SKM-1 treated with dmso at 0.1 percent for 144 hours (cell line): Measurements from ENCODE around the gene WRAP73.

Experiments used
- DNase-seq: peaks from one replicate; lab custom pipeline; 2025; ENCODE audit not compliant: unreplicated experiment; lab: John Stamatoyannopoulos, UW

WRAP73 gene

DNA sequence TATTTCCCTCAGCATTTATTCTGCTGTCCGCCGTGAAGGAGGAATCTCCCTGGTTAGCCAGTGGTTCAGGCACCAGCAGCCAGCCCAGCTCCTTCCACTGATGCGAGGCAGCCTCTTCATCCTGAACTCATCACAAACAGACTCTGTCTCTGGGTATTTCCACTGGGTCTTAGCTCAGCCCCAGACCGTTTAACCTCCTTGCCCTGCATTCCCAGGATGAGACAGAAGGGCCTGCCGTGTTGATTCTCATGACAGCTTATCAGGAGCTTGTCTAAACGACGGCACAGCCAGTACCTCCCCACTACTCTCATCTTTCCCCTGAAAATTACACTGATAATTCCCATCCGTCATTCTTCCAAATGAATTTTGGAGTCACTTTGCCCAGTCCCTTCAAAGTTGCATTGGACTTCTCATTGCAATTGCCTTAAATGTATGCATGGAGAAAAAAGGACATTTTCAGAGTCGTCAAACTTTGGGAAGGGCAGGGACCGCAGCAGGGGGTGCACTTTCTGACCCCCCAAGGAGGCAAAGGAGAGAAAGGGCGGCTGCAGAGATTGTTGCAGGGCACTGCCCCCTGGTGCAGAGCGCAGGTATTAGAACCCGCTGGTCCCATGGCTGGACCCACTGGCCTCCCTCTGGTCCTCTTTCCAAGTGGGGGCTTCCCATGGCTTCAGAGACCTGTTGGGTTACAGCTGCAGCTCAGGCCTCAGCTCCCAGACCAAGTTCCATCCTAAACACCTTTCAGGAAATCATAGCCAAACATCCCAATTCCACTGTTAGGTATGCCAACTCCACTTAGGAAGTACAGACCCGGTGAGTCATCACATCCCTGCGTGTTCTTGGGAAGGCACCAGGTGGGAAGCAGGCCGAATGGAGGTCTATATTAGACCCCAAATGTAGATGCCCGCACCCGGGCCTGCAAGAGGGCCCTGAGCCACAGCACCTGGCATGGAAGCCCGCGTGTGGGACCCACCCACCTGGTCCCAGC, 34.9 kb downstream of the WRAP73 start:
- DNase-seq = peak; percentile 5

DNA sequence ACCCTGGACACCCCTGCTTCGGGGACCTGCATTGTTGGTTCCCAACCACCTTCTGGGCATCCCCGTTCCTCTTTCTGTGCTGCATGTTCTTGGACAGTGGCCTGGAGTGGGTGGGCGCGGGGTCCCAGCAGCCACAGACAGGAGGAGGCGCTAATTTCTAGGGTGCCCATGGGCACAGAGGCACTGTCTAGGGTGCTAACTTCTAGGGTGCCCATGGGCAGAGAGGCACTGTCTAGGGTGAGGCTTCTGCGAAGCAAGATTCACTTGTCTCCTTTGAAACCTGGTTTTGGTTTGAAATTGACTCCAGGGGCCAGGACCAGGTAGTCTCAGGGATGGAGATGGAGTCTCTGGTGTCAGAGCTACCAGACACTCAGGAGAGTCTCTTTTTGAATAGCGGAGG, 37.8 kb downstream of the WRAP73 start:
- DNase-seq = no peak

DNA sequence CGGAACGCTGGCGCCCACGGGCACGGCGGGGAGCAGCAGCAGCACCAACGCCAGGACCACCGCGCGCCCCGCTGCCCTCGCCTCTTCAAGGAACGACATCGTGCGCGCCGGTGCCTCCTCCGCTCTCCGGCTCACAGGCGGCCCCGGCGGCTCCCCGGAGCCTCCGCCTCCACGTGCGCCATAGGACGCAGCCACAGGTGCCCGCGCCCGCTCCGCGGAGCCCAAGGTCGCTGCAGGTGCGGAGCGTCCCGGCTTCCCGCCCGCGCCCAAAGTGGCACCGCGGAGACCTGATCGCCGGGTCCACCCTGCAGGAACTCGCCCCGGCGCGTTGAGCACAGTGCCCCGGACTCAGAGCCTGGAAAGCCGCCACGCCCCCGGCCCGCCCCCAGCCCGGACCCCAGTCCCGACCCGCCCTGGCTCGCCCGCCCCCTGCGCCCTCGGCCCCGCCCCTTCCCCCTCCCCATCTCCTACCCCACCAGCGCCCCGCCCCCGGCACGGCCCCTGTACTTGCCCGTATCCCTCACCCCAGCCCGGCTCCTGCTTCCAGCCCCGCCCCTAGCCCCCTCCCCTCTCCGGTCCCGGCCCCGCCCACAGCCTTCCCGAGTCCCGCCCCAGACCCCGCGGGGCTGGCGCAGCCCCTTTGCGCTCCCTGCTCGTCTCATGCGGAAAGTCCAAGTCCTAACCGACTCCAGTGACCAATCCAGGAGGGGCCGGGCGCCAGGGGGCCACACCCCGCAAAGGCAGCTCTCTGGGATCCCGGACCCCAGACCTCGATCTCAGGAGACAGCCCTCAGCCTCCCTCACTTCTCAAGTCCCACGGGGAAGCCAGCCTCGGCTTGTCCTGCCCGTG, 38.5 kb downstream of the WRAP73 start, which contains the start of gene MEGF6:
TSS of gene MEGF6 (minus strand) at position 339 of the 850 bp plus-strand sequence. CDS start at position 99, 240 bp downstream.
- DNase-seq = no peak

DNA sequence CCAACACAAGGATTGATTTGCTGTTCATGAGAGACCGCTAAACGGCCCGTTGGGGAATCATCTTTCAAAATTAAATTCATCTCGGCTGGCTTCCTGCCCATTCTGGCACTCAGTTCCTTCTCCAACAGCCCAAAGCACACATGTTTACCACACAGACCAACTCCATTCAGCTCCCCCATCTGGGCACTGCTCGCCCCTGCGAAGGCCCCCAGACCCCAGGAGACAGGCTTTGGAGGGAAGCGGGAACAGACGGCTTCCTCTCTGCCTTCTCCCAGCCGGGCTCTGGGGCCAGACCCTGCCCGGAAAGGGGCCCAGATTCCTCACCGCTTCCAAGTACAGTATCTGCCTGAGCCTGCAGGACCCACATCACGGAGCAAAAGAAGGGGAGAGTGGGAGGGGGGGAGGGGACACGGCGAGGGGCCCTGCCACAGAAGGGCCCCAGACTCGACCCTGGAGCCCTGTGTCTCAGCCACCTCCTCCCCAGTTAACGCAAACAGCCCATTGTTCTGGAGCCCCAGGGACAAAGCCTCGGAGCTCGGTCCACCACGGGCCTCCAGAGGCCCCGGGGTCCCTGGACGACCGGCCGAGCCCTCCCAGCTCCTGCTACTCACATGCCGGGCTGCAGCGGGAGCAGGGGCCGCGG, 39.3 kb downstream of the WRAP73 start:
- no peak for DNase-seq

DNA sequence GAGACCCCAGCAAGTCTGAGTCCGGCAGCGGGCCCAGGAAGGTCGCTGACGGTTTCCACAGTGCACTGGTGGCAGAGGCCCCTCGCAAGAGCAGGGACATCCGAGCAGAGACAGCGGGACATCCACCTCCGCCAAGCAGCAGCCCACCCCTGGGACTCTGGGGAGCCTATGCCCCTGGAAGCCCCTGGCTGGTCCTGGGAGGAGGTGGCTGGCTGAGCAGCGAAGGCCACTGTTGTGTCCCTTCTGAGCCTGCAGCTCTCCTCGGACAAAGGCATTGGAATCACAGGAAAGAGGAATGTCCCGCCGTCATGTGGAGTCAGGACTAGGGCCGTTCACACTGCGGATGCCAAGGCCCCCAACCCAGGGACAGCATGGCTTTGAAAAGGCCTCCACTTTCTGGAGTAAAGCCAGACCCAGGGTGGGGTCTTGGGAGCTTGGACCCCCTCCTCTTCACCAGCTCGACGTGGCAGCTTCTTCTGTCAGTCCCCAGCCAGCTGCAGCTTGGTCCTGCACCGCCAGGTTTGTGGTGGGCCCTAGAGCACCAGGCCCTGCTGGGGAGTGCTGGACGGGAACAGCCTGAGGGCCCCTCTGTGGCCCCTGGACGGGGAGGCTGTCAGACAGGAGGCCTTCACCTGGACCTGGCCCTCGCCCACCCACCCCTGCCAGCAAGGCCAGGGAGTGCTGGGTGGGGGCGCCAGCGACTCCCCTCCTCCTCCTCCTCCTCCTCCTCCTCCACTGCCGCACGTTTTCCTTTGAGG, 40.0 kb downstream of the WRAP73 start:
- no peak for DNase-seq

DNA sequence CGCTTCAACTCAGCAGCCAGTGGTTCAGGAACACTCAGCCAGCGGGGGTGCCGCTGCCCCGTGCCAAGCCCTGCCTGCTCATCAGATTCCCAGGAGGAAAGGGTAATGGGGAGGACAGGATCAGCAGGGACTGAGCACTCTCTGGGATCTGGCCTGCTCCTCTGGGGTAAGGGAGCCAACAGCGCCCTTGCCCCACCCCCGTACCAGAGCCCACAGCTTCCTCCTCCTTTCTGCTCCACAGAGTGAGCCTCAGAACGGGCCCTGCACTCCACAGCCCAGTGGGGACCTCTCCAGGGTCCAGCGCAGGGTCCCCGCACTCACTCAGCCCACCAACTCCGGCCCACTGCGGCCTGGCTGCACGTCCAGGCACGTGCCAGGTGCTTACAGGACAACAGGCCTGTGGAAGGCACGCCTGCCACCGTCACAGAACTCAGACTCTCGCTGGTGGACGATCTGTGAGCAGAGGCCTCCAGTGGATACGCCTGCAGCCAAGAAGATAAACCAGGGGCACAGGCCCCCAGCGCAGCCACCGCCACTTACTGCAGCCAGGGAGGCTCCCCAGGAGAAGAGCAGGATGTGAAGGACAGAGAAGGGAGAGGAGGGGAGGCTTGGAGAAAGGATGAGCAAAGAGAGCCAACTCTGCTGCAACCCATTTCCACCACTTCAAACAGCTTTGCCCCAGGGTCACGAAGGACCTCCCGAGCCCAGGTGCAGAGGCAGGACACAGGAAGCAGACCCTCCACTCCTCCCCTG, 40.7 kb downstream of the WRAP73 start:
- no peak for DNase-seq

DNA sequence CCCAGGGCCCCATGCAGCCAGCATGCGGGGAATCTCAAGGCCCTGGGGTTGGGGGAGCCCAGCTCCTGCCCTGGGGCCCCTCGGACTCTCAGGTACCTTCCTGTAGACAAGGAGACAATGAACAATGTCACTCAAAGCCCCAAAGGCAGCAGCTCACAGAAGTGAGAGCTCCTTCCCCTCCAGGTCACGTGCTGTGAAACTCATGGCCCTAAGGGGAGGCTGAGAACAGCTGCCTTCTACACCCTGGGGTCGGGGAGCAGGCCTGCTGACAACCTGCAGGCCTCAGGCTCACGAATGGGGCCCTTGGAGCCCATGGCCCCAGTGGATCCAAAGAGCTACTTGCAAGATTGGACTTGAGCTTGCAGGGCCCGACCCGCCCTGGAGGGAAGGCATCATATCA, 41.7 kb downstream of the WRAP73 start:
- no peak for DNase-seq

DNA sequence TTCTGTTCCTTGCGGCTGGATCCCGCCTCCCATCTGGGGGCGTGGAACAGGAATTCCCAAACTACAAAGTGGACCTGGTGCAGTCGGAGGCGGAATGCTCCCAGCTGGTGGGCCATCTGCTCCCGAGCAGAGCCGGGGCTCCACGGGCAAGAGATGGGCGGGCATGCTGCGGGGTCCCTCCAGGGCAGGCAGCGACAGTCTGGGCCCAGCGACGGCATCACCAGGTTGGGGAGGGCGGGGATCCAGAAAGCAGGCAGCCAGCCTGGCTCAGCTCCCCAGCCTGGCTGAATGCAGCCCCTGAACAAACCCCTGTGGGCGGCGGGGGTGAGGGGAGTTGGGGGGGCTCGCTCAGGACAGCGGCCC, 42.2 kb downstream of the WRAP73 start:
- no peak for DNase-seq

DNA sequence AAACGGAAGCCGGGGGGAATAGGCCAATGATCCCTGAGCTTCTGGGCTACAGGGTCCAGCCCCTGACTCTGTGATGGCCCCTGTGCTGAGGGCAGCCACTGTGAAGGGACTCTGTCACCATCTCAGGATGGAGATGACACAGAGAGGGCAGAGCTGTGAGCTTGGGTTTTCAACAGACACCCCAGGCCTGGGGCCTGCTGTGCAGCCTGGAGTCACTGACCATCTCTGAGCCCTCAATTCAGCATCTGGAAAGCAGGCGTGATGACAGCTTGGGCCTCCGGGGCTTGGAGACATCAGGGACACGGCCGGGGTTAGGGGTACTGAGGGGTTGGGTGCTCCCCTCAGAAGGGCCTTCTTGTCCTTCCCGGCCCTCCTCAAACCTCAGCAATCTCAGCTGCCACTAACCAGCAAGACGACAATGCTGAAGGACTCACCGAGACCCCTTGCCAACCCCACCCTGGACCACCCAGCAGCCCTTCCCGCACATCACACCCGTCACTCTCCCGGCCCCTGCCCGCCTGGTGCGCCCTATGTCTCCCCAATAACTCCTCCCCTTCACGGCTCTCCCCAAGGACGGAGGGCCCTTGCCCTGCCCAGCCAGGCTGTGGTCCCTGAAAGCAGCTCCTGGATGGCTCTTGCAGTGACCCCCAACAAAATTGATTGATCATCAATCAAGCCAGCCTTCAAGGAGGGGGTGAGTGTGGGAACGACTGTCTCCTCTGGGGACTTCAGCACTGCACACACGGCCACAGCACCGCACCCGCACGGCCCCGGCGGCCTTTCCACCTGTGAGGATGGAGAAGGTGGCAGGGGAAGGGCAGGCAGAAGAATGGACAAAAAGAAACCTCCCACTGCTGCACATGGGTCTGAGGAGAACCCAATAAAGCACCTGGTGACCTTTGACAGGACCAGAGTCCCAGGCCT, 42.9 kb downstream of the WRAP73 start:
- no peak for DNase-seq

DNA sequence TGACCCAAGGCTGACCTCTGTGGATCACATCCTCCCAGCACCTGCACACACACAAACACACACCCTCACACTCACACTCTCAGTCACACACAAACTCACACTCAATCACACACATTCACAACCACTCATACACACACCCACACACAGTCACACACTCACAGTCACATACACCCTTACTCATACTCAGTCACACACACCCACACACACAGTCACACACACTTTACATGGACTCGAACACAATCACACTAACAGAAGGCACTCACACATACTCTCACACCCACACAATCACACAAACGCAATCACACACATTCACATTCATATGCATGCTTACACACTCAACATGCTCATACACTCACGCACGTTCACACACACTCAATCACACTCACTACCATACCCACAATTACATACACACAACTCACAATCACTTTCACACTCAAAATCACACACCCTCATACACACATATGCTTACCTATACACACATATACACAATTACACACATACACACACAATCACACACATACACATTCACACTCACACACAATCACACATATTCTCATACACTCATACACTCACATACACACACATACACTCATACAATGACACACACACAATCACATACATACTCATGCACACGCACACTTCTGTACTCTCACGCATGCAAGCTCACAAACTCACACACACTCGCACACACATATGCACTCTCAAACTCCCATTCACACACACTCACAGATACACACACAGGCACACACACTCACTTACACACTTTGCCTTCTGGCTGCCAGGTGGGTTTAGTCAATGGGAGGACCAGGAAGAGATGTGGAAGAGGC, 44.7 kb downstream of the WRAP73 start:
- no peak for DNase-seq

DNA sequence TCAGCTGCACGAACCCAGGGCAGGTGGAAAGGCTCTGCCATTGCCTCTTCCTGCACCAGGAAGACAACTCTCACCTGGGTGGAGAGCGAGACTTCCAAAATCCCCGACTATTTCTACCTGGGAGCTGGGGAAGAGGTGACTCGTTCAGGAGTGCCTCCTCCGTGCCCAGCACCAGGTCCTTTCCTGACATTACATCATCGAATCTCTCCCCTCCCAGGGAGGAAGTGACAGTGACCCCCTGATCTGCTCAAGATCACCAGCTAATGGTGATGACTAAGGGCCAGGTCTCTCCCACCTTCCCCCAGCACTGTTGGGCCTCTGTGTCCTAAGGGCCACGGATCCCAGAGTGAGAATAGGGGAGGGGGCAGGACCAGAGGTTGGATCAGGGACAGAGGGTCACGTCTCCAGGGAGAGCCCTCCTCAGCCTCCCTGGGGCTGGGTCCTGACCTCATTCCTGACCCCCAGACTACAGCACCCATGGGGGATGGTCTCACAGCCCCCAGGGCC, 45.4 kb downstream of the WRAP73 start:
- DNase-seq = no peak

DNA sequence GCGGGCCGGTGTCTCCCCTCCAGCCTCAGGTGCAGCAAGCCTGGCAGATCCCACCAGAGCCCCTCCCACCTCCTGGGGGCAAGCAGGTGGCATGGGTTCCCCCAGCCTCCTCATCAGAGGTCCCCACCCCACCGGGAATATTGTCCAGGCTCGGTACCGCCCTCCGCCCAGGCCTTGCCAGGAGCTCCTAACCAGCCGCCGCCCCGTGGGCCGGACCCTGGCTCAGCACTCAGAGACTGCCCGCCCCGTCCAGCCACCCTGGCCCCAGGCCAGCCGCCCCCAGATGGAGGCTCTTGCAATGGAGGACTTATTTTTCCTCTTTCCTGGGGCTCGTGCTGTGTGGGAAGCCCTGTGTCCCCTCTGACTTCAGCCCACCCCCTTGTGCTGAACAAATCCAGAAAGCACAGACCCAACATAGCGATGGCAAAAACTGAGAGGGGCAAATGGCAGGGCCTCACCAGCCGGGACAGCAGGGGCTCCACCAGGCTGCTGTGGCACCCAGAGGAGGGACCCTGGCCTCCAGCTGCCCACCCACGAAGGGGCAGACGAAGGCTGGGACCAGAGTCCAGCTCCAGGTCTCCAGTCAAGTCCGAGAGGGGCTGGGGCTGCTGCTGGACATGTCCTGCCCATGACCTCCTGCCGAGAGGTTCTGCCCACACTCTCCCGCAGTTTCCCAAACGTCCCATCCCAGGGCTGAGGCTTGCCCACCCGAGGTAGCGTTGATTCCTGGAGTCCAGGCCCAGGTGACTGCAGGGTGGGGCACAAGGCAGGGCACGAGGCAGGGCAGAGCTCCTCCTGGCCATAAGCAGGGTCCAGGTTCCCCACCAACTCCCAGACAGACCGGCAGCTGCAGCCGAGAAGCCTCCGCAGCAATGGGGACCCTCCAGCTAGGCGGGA, 46.1 kb downstream of the WRAP73 start:
- DNase-seq = no peak

DNA sequence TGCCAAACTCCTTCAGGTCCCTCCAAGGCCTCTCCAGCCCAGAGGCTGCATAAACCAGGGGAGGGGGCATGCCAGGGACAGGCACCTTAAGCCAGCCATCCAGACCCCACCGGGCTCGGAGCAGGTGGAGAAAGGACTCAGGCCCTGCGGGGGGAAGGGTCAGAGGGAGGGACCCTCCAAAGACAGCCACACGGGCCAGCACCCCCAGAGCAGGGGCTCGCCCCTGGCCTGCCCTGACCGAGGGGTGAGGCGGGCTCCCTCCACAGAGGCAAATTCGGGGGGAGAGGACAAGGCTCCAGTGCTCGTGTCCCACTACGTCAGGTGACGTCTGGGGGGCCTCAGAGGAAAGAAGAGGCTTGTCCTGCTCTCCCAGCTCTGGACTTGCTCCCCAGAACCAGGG, 46.7 kb downstream of the WRAP73 start:
- DNase-seq = no peak

DNA sequence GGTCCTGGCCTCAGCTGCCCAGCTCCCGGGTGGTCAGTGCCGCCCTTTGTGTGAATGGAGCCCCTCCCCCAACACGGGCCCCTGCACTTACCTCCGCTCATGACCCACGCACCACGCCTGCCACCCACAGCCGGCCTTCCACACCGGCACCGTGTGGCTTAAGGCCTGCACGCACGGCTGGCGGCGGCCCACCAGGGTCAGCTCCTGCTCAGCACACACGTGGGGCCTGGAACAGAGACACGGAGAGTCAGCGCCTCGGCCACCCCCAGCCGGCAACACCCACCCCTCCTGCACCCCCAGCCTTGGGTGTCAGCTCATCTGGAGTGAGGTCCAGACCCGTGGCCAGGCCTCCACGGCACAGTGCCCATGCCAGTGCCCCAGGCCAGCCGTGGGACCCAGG, 47.5 kb downstream of the WRAP73 start:
- DNase-seq = no peak

DNA sequence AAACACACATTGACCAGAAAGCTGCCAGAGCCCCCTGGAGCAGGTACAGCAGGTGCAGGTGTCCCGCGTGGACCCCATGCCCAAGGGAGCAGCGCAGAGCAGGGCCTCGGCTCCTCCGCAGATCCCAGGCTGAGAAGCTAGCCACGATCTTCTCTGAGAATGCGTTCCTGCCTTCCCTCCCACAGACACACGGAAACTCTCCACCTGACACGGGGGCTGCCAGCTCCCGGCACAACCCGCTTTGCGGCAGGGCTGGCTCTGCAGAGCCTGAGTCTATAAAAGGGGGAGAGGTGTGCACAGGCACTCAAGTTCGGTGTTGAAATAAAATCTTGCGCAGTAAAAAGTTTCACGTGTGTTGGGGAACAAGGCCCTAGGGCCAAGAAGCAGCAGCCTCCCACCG, 48.2 kb downstream of the WRAP73 start:
- DNase-seq = no peak

DNA sequence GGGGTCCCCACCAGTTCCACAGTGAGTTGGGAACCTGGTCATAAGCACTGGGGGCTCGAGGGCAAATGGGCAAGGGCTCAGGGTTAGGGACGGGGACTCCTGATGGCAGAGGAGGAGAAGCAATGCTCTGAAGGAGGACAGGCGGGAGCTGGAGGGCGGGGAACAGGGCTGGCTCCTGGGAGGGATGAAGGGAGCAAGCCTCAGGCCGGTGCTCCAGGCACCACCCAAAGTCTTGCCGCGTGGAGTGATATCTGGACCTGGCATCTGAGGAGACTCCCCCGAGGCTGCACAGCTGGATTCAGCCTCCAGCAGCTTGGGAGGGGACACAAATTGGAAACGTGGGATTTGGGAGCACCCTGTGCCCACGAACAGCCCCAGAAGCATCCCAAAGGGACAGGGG, 49.5 kb downstream of the WRAP73 start:
- DNase-seq = no peak

DNA sequence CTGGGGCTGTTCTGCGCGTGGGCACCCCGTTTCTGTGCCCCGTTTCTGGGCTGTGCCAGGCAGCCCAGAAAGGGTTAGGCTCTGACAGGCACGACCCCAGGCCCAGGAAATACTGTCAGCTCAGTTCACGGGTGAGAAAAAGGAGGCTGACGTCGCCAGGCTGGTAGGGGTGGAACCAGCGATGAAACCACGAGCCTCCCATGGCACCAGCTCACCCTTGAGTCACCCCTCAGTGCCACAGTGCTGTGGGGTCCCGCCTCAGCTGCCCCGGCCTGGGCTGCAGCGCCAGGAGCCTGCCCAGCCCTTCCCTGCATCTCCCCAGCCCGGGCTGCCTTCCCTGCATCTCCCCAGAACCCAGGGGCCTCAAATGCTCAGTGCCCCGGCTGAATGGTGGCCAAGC, 50.1 kb downstream of the WRAP73 start:
- DNase-seq = no peak
